H1 (cell line): Measurements from ENCODE around the gene RASSF4. TPM values are rescaled to one million over a fixed set of nuclear protein-coding genes. Genes with fewer than 3 reads are reported as not detected.

Source experiments
- CTCF ChIA-PET: fragments of 300-600 bp; sonication (Branson Sonifier 250); formaldehyde crosslinking; loops from one replicate; lab custom pipeline; 2021; ENCODE audit not compliant: partially characterized antibody; lab: Charles Lee
- POLR2A ChIA-PET: fragments of 300-600 bp; sonication (Branson Sonifier 250); formaldehyde crosslinking; loops from one replicate; lab custom pipeline; 2021; ENCODE audit warnings: inconsistent platforms; ENCODE audit not compliant: partially characterized antibody; lab: Charles Lee
- DNase-seq, 2 experiments: peaks; one replicate each; pipeline versions ENCODE4 v3.0.0 to v3.0.0-alpha.2; 2010 to 2022; ENCODE audit warnings: low spot score in 2 of 2, low read depth in 1 of 2, mixed read lengths in 1 of 2
- FAIRE-seq: peaks from 2 replicates; lab custom pipeline; 2011; peaks lifted over from hg19 to GRCh38; lab: Jason Lieb, UNC
- H2AFZ ChIP-seq: 2 replicates; pipeline ENCODE4 v1.8.1; 2012; ENCODE audit warnings: low read length, inconsistent platforms
- H2AK5ac ChIP-seq: 2 replicates; pipeline ENCODE4 v1.6.1; 2013; ENCODE audit warnings: low read depth, low read length
- H2BK120ac ChIP-seq: replicated peaks from 2 replicates; pipeline ENCODE3; 2013; ENCODE audit warnings: low read depth, low read length, inconsistent platforms
- H2BK12ac ChIP-seq: 2 replicates; pipeline ENCODE4 v1.6.1; 2013; ENCODE audit warnings: low read depth, low read length
- H2BK15ac ChIP-seq: 2 replicates; pipeline ENCODE4 v1.6.1; 2013; ENCODE audit warnings: low read length
- H2BK20ac ChIP-seq: 2 replicates; pipeline ENCODE4 v1.6.1; 2013; ENCODE audit warnings: low read length
- H2BK5ac ChIP-seq: 2 replicates; pipeline ENCODE4 v1.6.1; 2013; ENCODE audit warnings: low read depth, low read length
- H3K14ac ChIP-seq: 2 replicates; pipeline ENCODE4 v1.6.1; 2013; ENCODE audit warnings: inconsistent platforms; ENCODE audit not compliant: insufficient read length
- H3K18ac ChIP-seq: 2 replicates; pipeline ENCODE4 v1.6.1; 2013; ENCODE audit warnings: low read length; ENCODE audit errors: extremely low read depth
- H3K23ac ChIP-seq: 2 replicates; pipeline ENCODE4 v1.6.1; 2013; ENCODE audit warnings: inconsistent platforms; ENCODE audit not compliant: insufficient read length
- H3K23me2 ChIP-seq: 2 replicates; pipeline ENCODE4 v1.6.1; 2013; ENCODE audit warnings: low read depth, low read length
- H3K27ac ChIP-seq: 2 replicates; pipeline ENCODE4 v1.6.1; 2011; ENCODE audit warnings: low read depth, low read length, inconsistent platforms
- H3K27me3 ChIP-seq, 4 experiments: replicated peaks in 1 of 4; 1 replicate in 1 of 4; 2 replicates in 3 of 4; pipeline versions ENCODE4 v1.6.1 to v1.8.1; 2011 to 2013; ENCODE audit warnings: low read length in 3 of 4, mild to moderate bottlenecking in 3 of 4, inconsistent platforms in 2 of 4, mixed read lengths in 2 of 4, moderate library complexity in 1 of 4; ENCODE audit not compliant: control insufficient read depth in 3 of 4, insufficient read depth in 3 of 4; ENCODE audit errors: extremely low read depth in 1 of 4
- H3K36me3 ChIP-seq, 4 experiments: 2 replicates each; pipeline versions ENCODE4 v1.6.1 to v1.8.1; 2011 to 2013; ENCODE audit warnings: mild to moderate bottlenecking in 4 of 4, low read length in 3 of 4, moderate library complexity in 2 of 4, control low read depth in 1 of 4, inconsistent platforms in 1 of 4; ENCODE audit not compliant: insufficient read depth in 4 of 4, control insufficient read depth in 2 of 4
- H3K4ac ChIP-seq: replicated peaks from 2 replicates; pipeline ENCODE3; 2013; ENCODE audit warnings: low read length, low read depth, mixed read lengths, inconsistent platforms; ENCODE audit not compliant: insufficient read length
- H3K4me1 ChIP-seq, 4 experiments: replicated peaks in 1 of 4; 1 replicate in 1 of 4; 2 replicates in 3 of 4; pipeline versions ENCODE4 v1.6.1 to v1.8.1; 2011 to 2013; ENCODE audit warnings: low read length in 3 of 4, inconsistent platforms in 2 of 4, mixed read lengths in 1 of 4; ENCODE audit not compliant: insufficient read depth in 4 of 4, control insufficient read depth in 3 of 4
- H3K4me2 ChIP-seq, 2 experiments: 2 replicates each; pipeline versions ENCODE4 v1.6.1 to v1.8.1; 2011 to 2013; ENCODE audit warnings: low read depth in 2 of 2, low read length in 2 of 2, control low read depth in 1 of 2, inconsistent platforms in 1 of 2, mild to moderate bottlenecking in 1 of 2; ENCODE audit not compliant: insufficient read depth in 1 of 2
- H3K4me3 ChIP-seq, 4 experiments: fragments of 200-600, 300-600 bp in 1 of 4; sonication (generic), shearing (Covaris generic), sonication (Bioruptor Twin) in 1 of 4; 2 replicates each; pipeline versions ENCODE4 v1.5.1 to v1.8.1; 2011 to 2016; ENCODE audit warnings: low read length in 4 of 4, low read depth in 3 of 4, control low read depth in 2 of 4, inconsistent platforms in 2 of 4, mild to moderate bottlenecking in 2 of 4, mixed read lengths in 1 of 4, moderate library complexity in 1 of 4; ENCODE audit not compliant: insufficient read depth in 2 of 4; ENCODE audit errors: extremely low read depth in 1 of 4
- H3K56ac ChIP-seq: replicated peaks from 2 replicates; pipeline ENCODE3; 2013; ENCODE audit warnings: low read depth, mild to moderate bottlenecking, mixed read lengths, low read length, inconsistent platforms; ENCODE audit not compliant: insufficient read length
- H3K79me1 ChIP-seq: 2 replicates; pipeline ENCODE4 v1.6.1; 2013; ENCODE audit warnings: low read depth, low read length, control low read depth
- H3K79me2 ChIP-seq, 2 experiments: 2 replicates each; pipeline versions ENCODE4 v1.6.1 to v1.8.1; 2012 to 2013; ENCODE audit warnings: low read length in 2 of 2, mild to moderate bottlenecking in 2 of 2, inconsistent platforms in 1 of 2; ENCODE audit not compliant: insufficient read depth in 2 of 2, control insufficient read depth in 1 of 2
- H3K9ac ChIP-seq, 4 experiments: replicated peaks in 1 of 4; 1 replicate in 1 of 4; 2 replicates in 3 of 4; pipeline versions ENCODE4 v1.6.1 to v1.8.1; 2011 to 2013; ENCODE audit warnings: low read depth in 3 of 4, low read length in 3 of 4, control low read depth in 2 of 4, mild to moderate bottlenecking in 2 of 4, moderate library complexity in 2 of 4, inconsistent platforms in 1 of 4; ENCODE audit errors: extremely low read depth in 1 of 4
- H3K9me3 ChIP-seq, 2 experiments: 2 replicates each; pipeline versions ENCODE4 v1.6.1 to v1.8.1; 2012 to 2013; ENCODE audit warnings: mild to moderate bottlenecking in 2 of 2, moderate library complexity in 2 of 2, control low read depth in 1 of 2, inconsistent platforms in 1 of 2, low read depth in 1 of 2, low read length in 1 of 2, mixed read lengths in 1 of 2; ENCODE audit not compliant: insufficient read depth in 2 of 2
- H4K20me1 ChIP-seq, 2 experiments: replicated peaks in 1 of 2; 2 replicates each; pipeline versions ENCODE3 to v1.8.1; 2011 to 2013; ENCODE audit warnings: inconsistent platforms in 2 of 2, low read length in 2 of 2, mild to moderate bottlenecking in 1 of 2; ENCODE audit not compliant: insufficient read depth in 2 of 2, control insufficient read depth in 1 of 2
- H4K5ac ChIP-seq: 2 replicates; pipeline ENCODE4 v1.6.1; 2013; ENCODE audit warnings: low read length, low read depth, mixed read lengths, inconsistent platforms; ENCODE audit not compliant: insufficient read length
- H4K8ac ChIP-seq: 2 replicates; pipeline ENCODE4 v1.8.0; 2013; ENCODE audit warnings: mild to moderate bottlenecking, moderate library complexity, low read length, inconsistent platforms; ENCODE audit not compliant: insufficient read depth; ENCODE audit errors: extremely low read depth
- H4K91ac ChIP-seq: replicated peaks from 2 replicates; pipeline ENCODE3; 2013; ENCODE audit warnings: low read length, mixed read lengths, inconsistent platforms; ENCODE audit not compliant: insufficient read length
- EP300 ChIP-seq, 2 experiments: IDR thresholded peaks; 1 replicate in 1 of 2; 2 replicates in 1 of 2; pipeline ENCODE4 v1.6.1; 2011 to 2012; ENCODE audit warnings: low read depth in 2 of 2, low read length in 2 of 2, mild to moderate bottlenecking in 2 of 2, borderline replicate concordance in 1 of 2, inconsistent platforms in 1 of 2, moderate library complexity in 1 of 2
- HDAC6 ChIP-seq: IDR thresholded peaks from one replicate; pipeline ENCODE4 v1.7.1; 2012; ENCODE audit warnings: low read depth, mild to moderate bottlenecking, inconsistent platforms, low read length, moderate library complexity
- JUN ChIP-seq: IDR thresholded peaks from 2 replicates; pipeline ENCODE4 v1.6.1; 2011; ENCODE audit warnings: low read depth, mild to moderate bottlenecking, improper control_type of control experiment, low read length
- KDM4A ChIP-seq: IDR thresholded peaks from one replicate; pipeline ENCODE4 v1.7.1; 2012; ENCODE audit warnings: low read depth, mild to moderate bottlenecking, moderate library complexity, low read length, inconsistent platforms; ENCODE audit not compliant: severe bottlenecking
- MAFK ChIP-seq: IDR thresholded peaks from 2 replicates; pipeline ENCODE4 v1.6.1; 2012; ENCODE audit warnings: low read depth, mild to moderate bottlenecking, improper control_type of control experiment, low read length
- NRF1 ChIP-seq: IDR thresholded peaks from 2 replicates; pipeline ENCODE4 v1.6.1; 2011; ENCODE audit warnings: mild to moderate bottlenecking, low read depth, low read length, improper control_type of control experiment
- POLR2A ChIP-seq, 2 experiments: IDR thresholded peaks; 1 replicate in 1 of 2; 2 replicates in 1 of 2; pipeline ENCODE4 v1.6.1; 2011; ENCODE audit warnings: low read depth in 2 of 2, low read length in 2 of 2, mild to moderate bottlenecking in 2 of 2; ENCODE audit errors: control extremely low read depth in 1 of 2
- RBBP5 ChIP-seq: IDR thresholded peaks from 2 replicates; pipeline ENCODE4 v1.7.1; 2012; ENCODE audit warnings: low read depth, mild to moderate bottlenecking, inconsistent platforms, low read length, moderate library complexity, borderline replicate concordance
- SIRT6 ChIP-seq: IDR thresholded peaks from one replicate; pipeline ENCODE4 v1.7.1; 2012; ENCODE audit warnings: low read length, inconsistent platforms
- SP4 ChIP-seq: IDR thresholded peaks from 2 replicates; pipeline ENCODE4 v1.6.1; 2012; ENCODE audit warnings: low read length, inconsistent platforms
- SRF ChIP-seq: IDR thresholded peaks from 2 replicates; pipeline ENCODE4 v1.6.1; 2011; ENCODE audit warnings: mild to moderate bottlenecking, low read depth, low read length, moderate library complexity
- TCF12 ChIP-seq: IDR thresholded peaks from 2 replicates; pipeline ENCODE4 v1.6.1; 2011; ENCODE audit warnings: low read depth, mild to moderate bottlenecking, low read length
- YY1 ChIP-seq: IDR thresholded peaks from 2 replicates; pipeline ENCODE4 v1.6.1; 2011; ENCODE audit warnings: low read depth, mild to moderate bottlenecking, low read length
- ZNF274 ChIP-seq: IDR thresholded peaks from 2 replicates; pipeline ENCODE4 v1.7.0; 2012; ENCODE audit warnings: low read length, borderline replicate concordance; ENCODE audit errors: extremely low read depth
- WGBS, 2 experiments: shearing (Covaris generic) in 1 of 2; methylation state at CpG; one replicate each; pipeline versions ENCODE4 v1.1.6 to v1.1.7; 2013 to 2015; ENCODE audit warnings: low lambda C conversion rate in 2 of 2, mixed read lengths in 2 of 2, inconsistent platforms in 1 of 2, low coverage in 1 of 2, missing lambda C conversion rate in 1 of 2; ENCODE audit not compliant: insufficient replicate concordance in 2 of 2, insufficient coverage in 1 of 2, insufficient read length in 1 of 2; ENCODE audit errors: extremely low coverage in 1 of 2, missing lambda C conversion rate in 1 of 2; 5-methylcytosine and 5-hydroxymethylcytosine counted together
- polyA plus RNA-seq, 7 experiments: library from polyadenylated mRNA; depleted of rRNA in 3 of 7; stranded (reverse) in 5 of 7; unstranded in 2 of 7; fragments of >200 nt in 5 of 7; fragments of 200-250 nt in 2 of 7; gene quantifications; 1 replicate in 5 of 7; 2 replicates in 1 of 7; 4 replicates in 1 of 7; pipeline versions ENCODE4 v1.2.1 to v1.2.3, GENCODE V29; 2011 to 2013; ENCODE audit warnings: missing spikeins in 2 of 7, mixed read lengths in 2 of 7
- total RNA-seq: library from RNA; stranded (reverse); fragmentation: NEBNext Ultra II Directional; extraction: Animal tissue kit (Norgen Biotek cat#: 25700); gene quantifications from 2 replicates; pipeline ENCODE4 v1.2.1, GENCODE V29; 2021

Gene RASSF4
- total and polyA plus RNA-seq, 2 of the 8 experiments (the other 6 are each of a cell fraction or from before 2014, with no cell fraction given): 14.3 to 14.5 TPM

GRCh38 chr10:44938956-44939355, 20.6 kb upstream of the RASSF4 start:
- Histone ChIP-seq H4K91ac (no peak overlapping the region), H2AFZ (no peak overlapping the region), H3K79me1 (no peaks in the 10 kb centered on the region), H3K79me2 (no peaks in the 10 kb centered on the region), H3K14ac (no peak overlapping the region), H3K27ac (no peak overlapping the region), H3K4me1 (no peaks in the 10 kb centered on the region), H2BK5ac (no peak overlapping the region), H4K5ac (no peak overlapping the region), H3K36me3 (no peaks in the 10 kb centered on the region), H3K9ac (no peak overlapping the region), H4K8ac (no peak overlapping the region), H3K4me3 (no peak overlapping the region), H3K23me2 (no peaks in the 10 kb centered on the region), H4K20me1 (no peaks in the 10 kb centered on the region), H3K27me3 (no peaks in the 10 kb centered on the region; a peak in 1 of 7 replicates), H3K18ac (no peak overlapping the region), H2AK5ac (no peak overlapping the region), H2BK20ac (no peak overlapping the region), H3K23ac (no peak overlapping the region), H3K9me3 (no peaks in the 10 kb centered on the region; a peak in 1 of 4 replicates), H3K56ac (no peak overlapping the region), H3K4ac (no peak overlapping the region), H2BK120ac (no peak overlapping the region), H2BK15ac (no peak overlapping the region), H3K4me2 (no peak overlapping the region), H2BK12ac (no peak overlapping the region)
- no peak for FAIRE-seq
- DNase-seq: no peak
- POLR2A ChIA-PET: interaction anchor here (0.8 kb wide), 1 partner anchor 14 kb away, joined by 3 read pairs; no protein-coding TSS in a partner anchor
- WGBS, 2 experiments: 95% methylated on average over 7 of the region's 7 CpGs; no CpG with 5 or more reads in 1 of the 2 experiments
- TF ChIP-seq ZNF274 (no peak), POLR2A (IDR thresholded peaks at IDR 0.05; ENCODE audit: control extremely low read depth in 1 of 2, low read depth in 2 of 2, low read length in 2 of 2) (no peak), TCF12 (no peak), HDAC6 (no peak), RBBP5 (no peak), KDM4A (no peak), SRF (no peak), EP300 (IDR thresholded peaks at IDR 0.05; ENCODE audit: borderline replicate concordance in 1 of 2, low read depth in 2 of 2, low read length in 2 of 2) (no peak), JUN (no peak), MAFK (no peak), NRF1 (no peak), SP4 (no peak), YY1 (no peak), SIRT6 (no peak)
- CTCF ChIA-PET: interaction anchor here (10.3 kb wide), 1 partner anchor 27 kb away, joined by 119 read pairs; no protein-coding TSS in a partner anchor
